ENCODE measurements around the gene OMP. TPM values are rescaled to one million over a fixed set of nuclear protein-coding genes. Genes with fewer than 3 reads are reported as not detected.

Gene OMP
- polyA plus RNA-seq, 1 donor from 2014 or later, result not detected

- H3K27me3 ChIP-seq (ENCODE audit: insufficient read depth, low read depth, low read length), result no peaks in the 10 kb centered on the region
- H3K4me2 ChIP-seq (ENCODE audit: low read length), result no peak overlapping the region
- no peak overlapping the region for H3K9ac ChIP-seq (ENCODE audit: low read length)
- no peak overlapping the region for H2AFZ ChIP-seq (ENCODE audit: low read depth, low read length)
- H3K36me3 ChIP-seq (ENCODE audit: insufficient read depth, low read length), result no peaks in the 10 kb centered on the region
- no peaks in the 10 kb centered on the region for H3K79me2 ChIP-seq (replicated peaks; ENCODE audit: insufficient read depth, low read length)
- no peaks in the 10 kb centered on the region for H4K20me1 ChIP-seq (ENCODE audit: insufficient read depth)
- H3K9me2 ChIP-seq (ENCODE audit: insufficient read depth, low read length), result no peaks in the 10 kb centered on the region
- TF ChIP-seq EP300 (conservative IDR thresholded peaks at IDR 0.05; ENCODE audit: poor library complexity, severe bottlenecking) (no peak), EZH2 (IDR thresholded peaks at IDR 0.05; ENCODE audit: borderline replicate concordance, insufficient read depth, low read length, poor library complexity, severe bottlenecking) (no peak), SMC3 (conservative IDR thresholded peaks at IDR 0.05; ENCODE audit: poor library complexity) (no peak), POLR2AphosphoS5 (IDR thresholded peaks at IDR 0.05) (no peak), REST (IDR thresholded peaks at IDR 0.05; ENCODE audit: borderline replicate concordance) (no peak), TAF1 (IDR thresholded peaks at IDR 0.05; ENCODE audit: low read depth) (no peak), CTCF (IDR thresholded peaks at IDR 0.05; ENCODE audit: poor library complexity, severe bottlenecking) (no peak)
- H3K9me3 ChIP-seq (ENCODE audit: low read length), result no peaks in the 10 kb centered on the region
- H3K27ac ChIP-seq (ENCODE audit: low read length), result no peak overlapping the region
- no peak overlapping the region for H3K4me3 ChIP-seq (ENCODE audit: low read length)
- H3F3A ChIP-seq (ENCODE audit: insufficient read depth, low read length, poor library complexity, severe bottlenecking), result no peaks in the 10 kb centered on the region
Measured at GRCh38 chr11:77111277-77111676, 8.6 kb downstream of the OMP start.

- H3K9ac ChIP-seq (ENCODE audit: low read length), result no peak overlapping the region
- H3K9me2 ChIP-seq (ENCODE audit: insufficient read depth, low read length), result no peaks in the 10 kb centered on the region
- no peaks in the 10 kb centered on the region for H3K36me3 ChIP-seq (ENCODE audit: insufficient read depth, low read length)
- TF ChIP-seq MXI1 (conservative IDR thresholded peaks at IDR 0.05; ENCODE audit: poor library complexity, severe bottlenecking) (no peak), CTCF (IDR thresholded peaks at IDR 0.05; ENCODE audit: poor library complexity, severe bottlenecking) (no peak), RAD21 (conservative IDR thresholded peaks at IDR 0.05) (no peak)
- no peaks in the 10 kb centered on the region for H3K27me3 ChIP-seq (ENCODE audit: insufficient read depth, low read depth, low read length)
- H4K20me1 ChIP-seq (ENCODE audit: insufficient read depth), result no peaks in the 10 kb centered on the region
- no peak overlapping the region for H2AFZ ChIP-seq (ENCODE audit: low read depth, low read length)
- H3K4me3 ChIP-seq (ENCODE audit: low read length), result no peak overlapping the region
- H3K9me3 ChIP-seq (ENCODE audit: low read length), result no peaks in the 10 kb centered on the region
- no peak overlapping the region for H3K4me2 ChIP-seq (ENCODE audit: low read length)
- no peak overlapping the region for H3K27ac ChIP-seq (ENCODE audit: low read length)
- H3K79me2 ChIP-seq (replicated peaks; ENCODE audit: insufficient read depth, low read length), result no peaks in the 10 kb centered on the region
- no peaks in the 10 kb centered on the region for H3F3A ChIP-seq (ENCODE audit: insufficient read depth, low read length, poor library complexity, severe bottlenecking)
Measured at GRCh38 chr11:77111946-77112345, 9.3 kb downstream of the OMP start.
